Ishikawa (cell line): ENCODE measurements around the gene RBPJ.

Experiments used
- CEBPB ChIP-seq: IDR thresholded peaks from 2 replicates; pipeline ENCODE4 v1.6.1; 2012
- CREB1 ChIP-seq: IDR thresholded peaks from 2 replicates; pipeline ENCODE4 v1.6.1; 2012; ENCODE audit warnings: low read depth
- EGR1 ChIP-seq: IDR thresholded peaks from 2 replicates; pipeline ENCODE4 v1.6.1; 2012
- EP300 ChIP-seq: IDR thresholded peaks from 2 replicates; pipeline ENCODE4 v1.6.1; 2012; ENCODE audit warnings: borderline replicate concordance
- MAX ChIP-seq: IDR thresholded peaks from 2 replicates; pipeline ENCODE4 v1.6.1; 2012
- RAD21 ChIP-seq: IDR thresholded peaks from 2 replicates; pipeline ENCODE4 v1.6.1; 2012; ENCODE audit warnings: low read depth
- REST ChIP-seq: IDR thresholded peaks from 2 replicates; pipeline ENCODE4 v1.6.1; 2012; ENCODE audit warnings: low read depth, mild to moderate bottlenecking
- TAF1 ChIP-seq: IDR thresholded peaks from 2 replicates; pipeline ENCODE4 v1.6.1; 2012; ENCODE audit warnings: low read depth, mild to moderate bottlenecking
- TEAD4 ChIP-seq: IDR thresholded peaks from 2 replicates; pipeline ENCODE4 v1.6.1; 2012
- USF1 ChIP-seq: IDR thresholded peaks from 2 replicates; pipeline ENCODE4 v1.6.1; 2012
- YY1 ChIP-seq: IDR thresholded peaks from 2 replicates; pipeline ENCODE4 v1.6.1; 2012; ENCODE audit warnings: low read depth

GRCh38 chr4:26355392-26356052, 34.7 kb downstream of the RBPJ start:
- TF ChIP-seq EP300 (no peak), CEBPB (no peak), YY1 (no peak), TEAD4 (no peak), REST (no peak), RAD21 (no peak), TAF1 (no peak), MAX (no peak), CREB1 (no peak), USF1 (no peak), EGR1 (no peak)
